Omental fat pad (tissue), 4 donors: ENCODE results near the gene TCF3. TPM values are rescaled to one million over a fixed set of nuclear protein-coding genes. Genes with fewer than 3 reads are reported as not detected.

Source experiments
- ATAC-seq: fragments of 150-250 bp; one replicate; pipeline ENCODE4 v1.9.1; 2016; ENCODE audit warnings: mild to moderate bottlenecking, moderate library complexity; ENCODE audit not compliant: low FRiP score
- DNase-seq: peaks from one replicate; pipeline ENCODE4 v3.0.0-alpha.2; 2019; ENCODE audit warnings: low spot score
- CTCF ChIP-seq, 3 donors: fragments of 450-650 bp; IDR thresholded peaks; one replicate each; pipeline ENCODE4 v1.5.1; 2016 to 2017; ENCODE audit warnings: antibody characterized with exemption in 3 of 3, mild to moderate bottlenecking in 3 of 3, moderate library complexity in 2 of 3
- total RNA-seq, 4 donors: library from RNA; depleted of rRNA; stranded (reverse); fragments of >200 nt; gene quantifications; one replicate each; pipeline ENCODE4 v1.1.0, GENCODE V29; 2016

Gene TCF3
- total RNA-seq, 4 donors from 2014 or later: 24.2 to 46.6 (median 40.4) TPM

- ATAC-seq: no peak
These were observed 77.9 kb downstream of the TCF3 start for GRCh38 chr19:1574354-1575136.

GRCh38 chr19:1572795-1573194 is 79.6 kb downstream of the TCF3 start:
- no peak for ATAC-seq
- no peak for DNase-seq
- no peak for TF ChIP-seq CTCF (IDR thresholded peaks at IDR 0.05)

More at GRCh38 chr19:1574354-1575136, 77.9 kb downstream of the TCF3 start:
- TF ChIP-seq CTCF (IDR thresholded peaks at IDR 0.05): no peak
- DNase-seq: no peak

- no peak for TF ChIP-seq CTCF (IDR thresholded peaks at IDR 0.05)
- DNase-seq: no peak
- ATAC-seq: no peak
These were observed 81.1 kb downstream of the TCF3 start for GRCh38 chr19:1571358-1571757.

GRCh38 chr19:1570836-1571235 is 81.6 kb downstream of the TCF3 start:
- TF ChIP-seq CTCF (IDR thresholded peaks at IDR 0.05): no peak
- ATAC-seq (no peak), DNase-seq (no peak)

- no peak for TF ChIP-seq CTCF (IDR thresholded peaks at IDR 0.05)
- ATAC-seq (no peak), DNase-seq (no peak)
These were observed 82.4 kb downstream of the TCF3 start for GRCh38 chr19:1569997-1570396.

GRCh38 chr19:1568320-1569019 is 83.9 kb downstream of the TCF3 start, which contains the start of gene MEX3D:
MEX3D (minus strand) TSS chr19:1568325; CDS start chr19:1568058, 267 bp downstream.
- ATAC-seq (peak; percentile 75), DNase-seq (peak; percentile 43)
- no peak for TF ChIP-seq CTCF (IDR thresholded peaks at IDR 0.05)
